ENCODE measurements around the gene MTTP. TPM values are rescaled to one million over a fixed set of nuclear protein-coding genes. Genes with fewer than 3 reads are reported as not detected.

The MTTP gene
- total and polyA plus RNA-seq, 9 donors: 0.67 to 4.8 (median 2.2) TPM

- Histone ChIP-seq H3K9me3 (no peaks in the 10 kb centered on the region), H3K36me3 (no peaks in the 10 kb centered on the region), H3K4me3 (no peak overlapping the region), H3K27ac (no peak overlapping the region), H3K27me3 (no peaks in the 10 kb centered on the region), H3K4me1 (ENCODE audit: insufficient read depth) (peaks cover 5% of the 10 kb centered on the region)
- DNase-seq: no peak
- intact Hi-C loops (cut with DNase I): loop anchor here in 1 of 4 donors (5.0 kb wide), 1 partner anchor 1605 kb away; no protein-coding TSS in a partner anchor
- 24 to 48% (median 33%) methylated on average over 1 of the region's 1 CpG for WGBS, 3 donors
- TF ChIP-seq CTCF (IDR thresholded peaks at IDR 0.05): no peak
Measured at GRCh38 chr4:99622341-99622740, 47.7 kb downstream of the MTTP start.

GRCh38 chr4:99624141-99624719 lies 49.6 kb downstream of the MTTP start:
- Histone ChIP-seq H3K27ac (peak overlapping the region; percentile 51), H3K36me3 (no peaks in the 10 kb centered on the region), H3K4me1 (ENCODE audit: insufficient read depth) (peaks cover 5% of the 10 kb centered on the region), H3K9me3 (no peaks in the 10 kb centered on the region), H3K27me3 (no peaks in the 10 kb centered on the region), H3K4me3 (no peak overlapping the region)
- DNase-seq: peak in 3 of 5 donors; percentile 38 to 41 (median 39)
- WGBS, 3 donors: 14 to 24% (median 20%) methylated on average over 4 of the region's 4 CpGs
- TF ChIP-seq EP300 (IDR thresholded peaks at IDR 0.05) (no peak), POLR2A (IDR thresholded peaks at IDR 0.05) (no peak), CTCF (IDR thresholded peaks at IDR 0.05) (no peak)
- intact Hi-C loops (cut with DNase I): loop anchor here in 1 of 4 donors (5.0 kb wide), 1 partner anchor 1607 kb away; no protein-coding TSS in a partner anchor

- no peak overlapping the region for H3K4me3 ChIP-seq
- H3K36me3 ChIP-seq: no peaks in the 10 kb centered on the region
- intact Hi-C loops (cut with DNase I): no loop called here
- 79 to 86% (median 84%) methylated on average over 5 of the region's 5 CpGs for WGBS, 3 donors
- no peaks in the 10 kb centered on the region for H3K9me3 ChIP-seq
- no peak overlapping the region for H3K27ac ChIP-seq
- no peaks in the 10 kb centered on the region for H3K27me3 ChIP-seq
- H3K4me1 ChIP-seq (ENCODE audit: insufficient read depth): peaks cover 5% of the 10 kb centered on the region
- no peak for DNase-seq
- TF ChIP-seq EP300 (IDR thresholded peaks at IDR 0.05) (no peak), CTCF (IDR thresholded peaks at IDR 0.05) (no peak)
Measured at GRCh38 chr4:99625369-99625768, 50.7 kb downstream of the MTTP start.

GRCh38 chr4:99628040-99628439 lies 53.4 kb downstream of the MTTP start:
- peaks cover 5% of the 10 kb centered on the region for H3K4me1 ChIP-seq (ENCODE audit: insufficient read depth)
- no peak for DNase-seq
- no peak overlapping the region for H3K4me3 ChIP-seq
- no peaks in the 10 kb centered on the region for H3K9me3 ChIP-seq
- no peaks in the 10 kb centered on the region for H3K27me3 ChIP-seq
- intact Hi-C loops (cut with DNase I): no loop called here
- TF ChIP-seq POLR2A (IDR thresholded peaks at IDR 0.05) (no peak), EP300 (IDR thresholded peaks at IDR 0.05) (no peak), CTCF (IDR thresholded peaks at IDR 0.05) (no peak)
- 82 to 93% (median 89%) methylated on average over 1 of the region's 1 CpG for WGBS, 3 donors
- H3K27ac ChIP-seq: no peak overlapping the region
- no peaks in the 10 kb centered on the region for H3K36me3 ChIP-seq

All from ovary (tissue), 9 donors.